ENCODE measurements around the gene B4GALNT1.

Gene B4GALNT1

GRCh38 chr12:57583008-57583831 lies 49.8 kb downstream of the B4GALNT1 start:
- peak; percentile 64 to 69 for DNase-seq

GRCh38 chr12:57582440-57582839 lies 50.6 kb downstream of the B4GALNT1 start:
- DNase-seq: no peak

GRCh38 chr12:57581802-57582201 lies 51.2 kb downstream of the B4GALNT1 start:
- DNase-seq: no peak

GRCh38 chr12:57580466-57580795 lies 52.6 kb downstream of the B4GALNT1 start:
- DNase-seq: no peak

GRCh38 chr12:57579677-57580465 lies 53.1 kb downstream of the B4GALNT1 start:
- no peak for DNase-seq

GRCh38 chr12:57579011-57579410 lies 54.0 kb downstream of the B4GALNT1 start:
- no peak for DNase-seq

- no peak for DNase-seq
Measured at GRCh38 chr12:57577981-57578758, 54.8 kb downstream of the B4GALNT1 start.

GRCh38 chr12:57576613-57577160 lies 56.3 kb downstream of the B4GALNT1 start:
- DNase-seq: no peak

Measured in activated CD4-positive, alpha-beta T cell treated with anti-CD3 and anti-CD28 coated beads for 4 hours (primary cell).